ENCODE measurements around the gene PAK1. TPM values are rescaled to one million over a fixed set of nuclear protein-coding genes. Genes with fewer than 3 reads are reported as not detected.

Gene PAK1
- total RNA-seq, 1 experiment from 2014 or later, result 126 TPM

DNA sequence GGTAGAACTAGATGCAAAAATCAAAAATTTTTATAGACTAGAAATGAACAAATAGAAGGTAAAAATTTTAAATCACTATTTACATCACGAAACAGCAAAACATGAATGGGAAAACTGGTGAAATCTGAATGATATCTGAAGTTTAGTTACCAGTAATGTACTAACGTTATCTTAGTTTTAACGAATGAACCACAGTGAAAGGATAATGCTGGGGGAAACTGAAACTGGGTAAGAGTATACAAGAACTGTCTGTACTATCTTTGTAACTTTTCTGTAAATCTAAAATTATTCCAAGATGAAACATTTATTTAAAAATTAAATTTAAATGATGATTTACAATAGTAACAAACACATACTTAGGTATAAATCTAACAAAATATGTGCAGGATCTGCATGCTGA, 179.9 kb downstream of the PAK1 start:
- Histone ChIP-seq H3K4me3 (ENCODE audit: insufficient read depth, low read depth, low read length) (no peak overlapping the region), H3K27me3 (ENCODE audit: control insufficient read depth, insufficient read depth, low read length) (no peaks in the 10 kb centered on the region), H3K36me3 (replicated peaks; ENCODE audit: control insufficient read depth, insufficient read depth, low read length) (no peaks in the 10 kb centered on the region)
- no peak for DNase-seq

GRCh38 chr11:77289737-77290136, 184.2 kb downstream of the PAK1 start:
- no peaks in the 10 kb centered on the region for H3K36me3 ChIP-seq (replicated peaks; ENCODE audit: control insufficient read depth, insufficient read depth, low read length)
- no peaks in the 10 kb centered on the region for H3K27me3 ChIP-seq (ENCODE audit: control insufficient read depth, insufficient read depth, low read length)
- H3K4me3 ChIP-seq (ENCODE audit: insufficient read depth, low read depth, low read length), result no peak overlapping the region
- DNase-seq, result no peak

GRCh38 chr11:77287615-77288273, 186.2 kb downstream of the PAK1 start:
- no peaks in the 10 kb centered on the region for H3K36me3 ChIP-seq (replicated peaks; ENCODE audit: control insufficient read depth, insufficient read depth, low read length)
- no peaks in the 10 kb centered on the region for H3K27me3 ChIP-seq (ENCODE audit: control insufficient read depth, insufficient read depth, low read length)
- no peak for DNase-seq
- no peak overlapping the region for H3K4me3 ChIP-seq (ENCODE audit: insufficient read depth, low read depth, low read length)

DNA sequence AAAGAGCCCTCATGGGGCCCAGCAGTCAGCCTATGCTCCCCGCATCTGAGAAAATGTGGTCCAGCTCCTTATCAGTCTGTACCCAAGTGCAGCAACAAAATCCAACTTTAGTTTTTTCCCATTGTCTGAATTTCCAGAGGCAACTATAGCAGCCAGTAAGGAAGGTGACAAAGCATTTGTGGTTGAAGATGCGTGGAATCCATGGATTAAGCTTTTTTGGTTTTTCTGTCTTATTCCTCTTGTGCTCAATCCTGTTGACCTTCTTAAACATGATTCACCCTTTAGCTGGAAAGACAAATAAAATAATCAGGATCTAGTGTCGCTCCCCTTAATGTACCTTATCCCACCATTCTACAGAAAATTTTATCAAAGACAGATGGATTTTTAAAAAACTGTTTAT, 186.8 kb downstream of the PAK1 start:
- Histone ChIP-seq H3K4me3 (ENCODE audit: insufficient read depth, low read depth, low read length) (no peak overlapping the region), H3K36me3 (replicated peaks; ENCODE audit: control insufficient read depth, insufficient read depth, low read length) (no peaks in the 10 kb centered on the region), H3K27me3 (ENCODE audit: control insufficient read depth, insufficient read depth, low read length) (no peaks in the 10 kb centered on the region)
- DNase-seq, result no peak

GRCh38 chr11:77284476-77285468, 189.1 kb downstream of the PAK1 start:
- no peak for DNase-seq
- Histone ChIP-seq H3K27me3 (ENCODE audit: control insufficient read depth, insufficient read depth, low read length) (no peaks in the 10 kb centered on the region), H3K4me3 (ENCODE audit: insufficient read depth, low read depth, low read length) (no peak overlapping the region), H3K36me3 (replicated peaks; ENCODE audit: control insufficient read depth, insufficient read depth, low read length) (no peaks in the 10 kb centered on the region)

DNA sequence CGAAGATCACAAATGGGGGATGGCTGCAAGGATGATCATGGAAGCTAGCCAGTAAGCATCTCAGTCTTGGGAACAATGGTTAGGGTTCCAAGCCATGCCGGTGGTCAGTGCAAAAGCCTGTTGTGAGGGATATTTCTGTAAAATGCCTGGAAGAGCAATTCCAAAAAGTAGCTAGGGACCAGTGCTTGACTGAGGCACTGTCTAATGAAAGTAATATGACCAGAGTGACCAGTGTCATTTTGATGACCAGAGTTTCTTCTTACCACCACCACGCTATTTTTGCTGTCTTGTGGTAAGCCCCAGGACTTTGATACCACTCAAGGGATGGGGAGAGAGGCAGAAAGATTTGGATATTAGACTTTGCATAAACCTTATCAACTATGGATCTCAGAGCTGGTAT, 190.8 kb downstream of the PAK1 start:
- H3K4me3 ChIP-seq (ENCODE audit: insufficient read depth, low read depth, low read length), result no peak overlapping the region
- no peak for DNase-seq

DNA sequence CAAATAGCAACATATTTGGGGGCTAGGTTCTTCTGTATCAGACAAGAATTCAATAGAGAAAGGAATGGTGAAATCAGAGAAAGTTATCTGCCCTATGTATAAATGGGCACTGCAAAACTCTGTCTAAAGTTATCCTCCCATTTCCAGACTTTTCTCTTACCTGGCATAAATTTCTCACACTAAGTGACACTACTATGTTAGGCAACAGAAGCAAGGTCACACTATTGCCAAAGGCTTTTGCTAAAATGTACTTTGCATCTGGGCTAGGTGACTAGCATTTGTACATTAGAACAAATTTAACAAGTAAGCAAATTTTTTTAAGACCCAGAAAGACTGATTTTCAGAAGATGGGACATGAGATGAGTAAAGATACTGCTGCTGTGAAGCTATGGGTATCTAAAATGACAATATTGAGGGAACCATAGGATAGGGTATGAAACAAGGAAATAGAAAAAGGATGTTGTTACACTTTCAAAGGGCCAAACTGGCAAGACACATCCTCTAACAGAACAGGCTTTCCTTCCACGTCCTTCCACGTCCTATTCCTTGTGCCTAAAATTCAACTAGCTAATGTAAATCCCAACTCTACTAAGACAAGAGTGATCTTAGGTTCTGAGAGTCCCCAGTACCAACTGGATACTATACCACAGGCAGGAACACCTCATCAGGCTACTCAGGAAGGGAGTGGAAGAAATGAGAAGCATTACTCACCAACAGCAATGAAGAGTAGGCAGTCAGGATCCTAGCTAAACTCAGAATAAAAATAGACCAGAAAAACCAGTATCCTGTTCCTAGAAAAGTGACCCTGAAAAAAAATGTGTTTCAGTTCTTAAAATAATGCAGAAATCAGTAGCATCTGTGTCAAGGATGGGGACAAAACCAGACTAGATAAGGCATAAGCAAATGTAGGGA, 195.0 kb downstream of the PAK1 start:
- no peaks in the 10 kb centered on the region for H3K36me3 ChIP-seq (replicated peaks; ENCODE audit: control insufficient read depth, insufficient read depth, low read length)
- H3K27me3 ChIP-seq (ENCODE audit: control insufficient read depth, insufficient read depth, low read length), result no peaks in the 10 kb centered on the region
- no peak for DNase-seq
- H3K4me3 ChIP-seq (ENCODE audit: insufficient read depth, low read depth, low read length), result no peak overlapping the region

More for the DNA sequence above, 190.8 kb downstream of the PAK1 start:
- H3K27me3 ChIP-seq (ENCODE audit: control insufficient read depth, insufficient read depth, low read length), result no peaks in the 10 kb centered on the region
- H3K36me3 ChIP-seq (replicated peaks; ENCODE audit: control insufficient read depth, insufficient read depth, low read length), result no peaks in the 10 kb centered on the region

DNA sequence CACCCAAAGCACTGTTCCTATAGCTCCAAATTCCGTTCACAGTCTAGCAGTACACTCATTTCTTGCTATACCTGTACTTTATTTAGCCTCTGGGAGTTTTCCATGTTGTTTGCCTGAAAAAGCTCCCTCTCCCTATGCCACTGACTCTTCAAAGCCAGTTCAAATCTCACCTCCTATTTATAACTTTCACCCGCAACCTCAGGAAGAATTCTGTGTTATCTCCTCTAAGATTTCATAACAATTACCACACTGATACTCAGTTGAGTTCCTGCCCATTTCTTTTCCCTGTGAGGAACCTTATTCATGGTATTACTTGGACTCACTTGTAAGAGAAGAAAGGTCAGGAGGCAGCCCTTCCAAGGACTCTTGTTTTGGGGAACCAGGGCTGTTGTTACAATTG, 197.6 kb downstream of the PAK1 start:
- H3K4me3 ChIP-seq (ENCODE audit: insufficient read depth, low read depth, low read length), result no peak overlapping the region
- no peaks in the 10 kb centered on the region for H3K36me3 ChIP-seq (replicated peaks; ENCODE audit: control insufficient read depth, insufficient read depth, low read length)
- no peaks in the 10 kb centered on the region for H3K27me3 ChIP-seq (ENCODE audit: control insufficient read depth, insufficient read depth, low read length)
- DNase-seq, result no peak

Other genes starting within 250 kb of the PAK1 start
- not detected in 2 replicates for gene GDPD4, start 172.4 kb downstream of the PAK1 start, total RNA-seq (2014; rRNA removed; shearing (Covaris generic))
- gene AQP11, start 115.9 kb upstream of the PAK1 start, total RNA-seq (2014; rRNA removed; shearing (Covaris generic)), result 1.2 and 2.0 TPM in 2 replicates
- 167 and 242 TPM in 2 replicates for gene CLNS1A, start 163.7 kb upstream of the PAK1 start, total RNA-seq (2014; rRNA removed; shearing (Covaris generic))